ENCODE results near the gene UBE2M. TPM values are rescaled to one million over a fixed set of nuclear protein-coding genes. Genes with fewer than 3 reads are reported as not detected.
A peak's percentile ranks its signal among the peaks of the same experiment; 100 is the strongest.

The UBE2M gene
- total RNA-seq, result 70.5 and 92.5 TPM in 2 replicates

DNA sequence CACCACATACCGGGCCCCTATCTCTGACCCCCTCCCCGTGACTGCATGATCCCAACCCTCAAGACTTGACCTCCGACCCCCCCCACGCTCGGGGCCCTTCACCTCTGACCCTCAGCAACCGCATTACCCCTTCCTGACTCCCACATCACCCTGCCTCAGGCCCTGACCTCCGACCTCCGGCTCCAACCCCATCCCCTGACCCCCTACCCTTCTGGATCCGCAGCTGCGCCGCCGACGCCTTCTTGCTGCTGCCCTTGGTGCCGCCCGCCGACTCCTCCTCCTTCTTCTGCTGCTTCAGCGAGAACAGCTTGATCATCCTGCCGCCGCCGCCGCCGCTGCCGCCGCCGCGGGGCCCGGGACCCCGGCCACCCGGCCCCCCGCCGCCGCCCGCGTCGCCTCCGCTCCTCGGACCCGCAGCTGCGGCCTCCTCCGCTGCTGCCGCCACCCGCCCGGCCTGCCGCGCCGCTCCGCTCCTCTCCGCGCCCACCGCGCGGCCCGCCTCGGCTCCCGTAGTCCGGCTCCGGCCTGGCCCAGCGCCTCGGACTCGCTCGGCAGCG lies at the start of gene UBE2M:
TSS of gene UBE2M (minus strand) at position 546 of the 557 bp plus-strand sequence. CDS start at position 316, 230 bp downstream.

DNA sequence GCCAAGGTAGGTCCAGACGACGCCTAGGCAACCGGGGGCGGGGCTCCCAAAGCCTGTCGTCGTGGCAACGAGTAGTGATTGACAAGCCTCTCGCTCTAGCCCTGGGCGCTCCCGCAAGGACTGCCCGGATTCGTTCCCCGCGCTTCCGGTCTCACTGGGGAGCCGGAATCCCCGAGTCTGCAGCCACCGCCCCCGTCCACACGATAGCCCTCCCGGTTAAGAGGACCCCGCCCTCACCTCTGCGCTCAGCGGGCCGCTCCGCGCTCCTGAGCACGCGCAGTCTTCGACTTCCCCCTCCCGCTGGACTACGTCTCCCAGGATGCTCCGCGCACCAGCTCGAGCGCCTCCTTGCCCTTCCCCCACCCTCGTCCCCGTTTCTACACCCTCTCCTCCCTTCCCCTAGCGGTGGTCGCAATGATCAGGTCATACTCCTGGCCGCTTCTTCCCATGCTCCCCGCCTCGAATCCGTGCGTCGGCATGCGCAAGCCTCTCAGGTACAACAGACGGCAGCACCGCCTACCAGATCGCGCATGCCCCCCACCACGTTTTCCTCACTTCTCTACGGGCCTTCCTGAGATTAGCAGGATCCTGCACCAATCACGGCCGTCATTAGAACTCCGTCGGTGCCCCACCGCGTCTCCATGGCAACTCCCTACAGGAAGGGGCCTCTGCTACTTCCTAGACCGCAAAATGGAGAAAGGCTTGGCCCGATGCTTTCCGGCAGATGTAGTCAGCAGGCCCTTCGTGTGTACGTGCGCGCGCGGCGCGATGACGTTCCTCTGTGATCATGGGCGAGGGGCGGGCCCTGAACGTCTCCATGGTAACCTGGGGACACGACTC lies 14.6 kb upstream of the UBE2M start, which contains the start of gene MZF1:
TSS of gene MZF1 (minus strand) at position 518 of the 840 bp plus-strand sequence. CDS start 1,946 bp downstream, outside the sequence.

DNA sequence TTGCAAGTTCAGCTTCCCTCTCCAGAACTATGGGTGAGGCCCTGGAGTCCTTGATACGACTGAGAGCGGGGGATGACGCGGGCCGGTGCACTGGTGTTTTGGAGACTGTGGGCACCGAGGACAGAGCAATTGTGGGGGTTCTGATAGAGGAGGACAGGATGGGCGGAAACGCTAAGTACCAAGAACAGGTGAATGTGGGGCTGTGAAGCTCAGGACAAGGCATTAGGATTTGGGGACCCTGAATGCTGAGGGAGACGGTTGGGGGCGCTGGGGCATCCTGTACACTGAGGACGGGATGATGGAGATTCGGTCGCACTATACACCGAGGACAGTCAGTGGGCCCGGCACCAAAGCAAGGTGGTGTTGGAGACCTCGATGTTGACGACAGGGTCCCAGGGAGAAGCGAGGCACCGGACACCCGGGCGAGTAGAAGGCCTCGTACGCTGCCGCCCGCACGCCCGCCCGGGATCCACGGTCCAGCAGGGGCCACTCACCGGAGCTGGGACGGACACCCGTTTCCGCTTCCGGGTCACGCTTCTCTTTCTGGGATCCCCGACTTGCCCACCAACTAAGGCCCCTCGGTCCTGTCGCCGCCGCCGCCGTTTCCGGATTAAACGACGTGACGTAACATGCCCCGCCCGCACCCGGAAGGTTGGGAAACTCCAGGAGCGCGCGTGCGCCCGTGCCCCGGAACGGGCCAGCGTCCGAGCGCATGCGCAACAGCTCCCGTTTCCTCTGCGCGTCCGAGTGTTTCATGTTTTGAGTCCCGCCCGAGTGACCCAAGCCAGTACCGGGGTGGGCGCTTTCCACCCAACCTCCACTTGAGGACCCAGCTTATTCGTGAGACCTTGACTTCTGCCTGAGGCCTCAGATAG lies 3.7 kb downstream of the UBE2M start, which contains the start of gene CHMP2A:
TSS of gene CHMP2A (minus strand) at position 612 of the 875 bp plus-strand sequence. CDS start 893 bp downstream, outside the sequence.

DNA sequence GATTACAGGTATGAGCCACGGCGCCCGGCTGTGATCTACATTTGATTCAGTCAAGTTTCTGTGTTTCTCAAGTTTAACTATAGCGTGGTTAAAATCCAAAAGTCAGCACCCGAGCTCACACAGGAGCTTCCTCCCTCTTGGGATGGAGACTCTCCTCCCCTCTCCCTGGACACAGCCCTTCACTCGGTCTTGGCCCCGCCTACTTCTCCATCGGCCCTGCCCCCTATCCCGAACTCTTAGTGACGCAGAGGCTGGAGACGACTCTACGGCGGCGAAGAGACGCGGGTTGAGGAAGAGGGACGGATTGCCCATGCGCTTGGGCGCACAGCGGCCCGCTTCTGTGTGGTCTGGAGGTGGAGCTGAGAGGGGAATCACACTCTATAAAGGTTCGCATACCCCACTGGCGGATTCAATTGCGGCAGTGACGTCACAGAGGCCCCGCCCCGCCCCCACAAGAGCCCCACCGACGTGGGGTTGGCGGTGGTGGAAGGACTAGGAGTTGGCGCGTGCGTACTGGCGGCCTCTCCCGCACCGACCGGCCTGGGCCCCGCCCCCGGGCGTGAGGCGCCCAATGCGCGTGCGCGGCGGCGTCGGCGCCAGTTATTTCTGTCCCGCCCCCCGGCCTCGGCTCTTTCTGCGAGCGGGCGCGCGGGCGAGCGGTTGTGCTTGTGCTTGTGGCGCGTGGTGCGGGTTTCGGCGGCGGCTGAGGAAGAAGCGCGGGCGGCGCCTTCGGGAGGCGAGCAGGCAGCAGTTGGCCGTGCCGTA lies 14.4 kb downstream of the UBE2M start, which contains the start of gene TRIM28:
TSS of gene TRIM28 (plus strand) at position 239 of the 765 bp plus-strand sequence. CDS start 694 bp downstream, outside the sequence.

DNA sequence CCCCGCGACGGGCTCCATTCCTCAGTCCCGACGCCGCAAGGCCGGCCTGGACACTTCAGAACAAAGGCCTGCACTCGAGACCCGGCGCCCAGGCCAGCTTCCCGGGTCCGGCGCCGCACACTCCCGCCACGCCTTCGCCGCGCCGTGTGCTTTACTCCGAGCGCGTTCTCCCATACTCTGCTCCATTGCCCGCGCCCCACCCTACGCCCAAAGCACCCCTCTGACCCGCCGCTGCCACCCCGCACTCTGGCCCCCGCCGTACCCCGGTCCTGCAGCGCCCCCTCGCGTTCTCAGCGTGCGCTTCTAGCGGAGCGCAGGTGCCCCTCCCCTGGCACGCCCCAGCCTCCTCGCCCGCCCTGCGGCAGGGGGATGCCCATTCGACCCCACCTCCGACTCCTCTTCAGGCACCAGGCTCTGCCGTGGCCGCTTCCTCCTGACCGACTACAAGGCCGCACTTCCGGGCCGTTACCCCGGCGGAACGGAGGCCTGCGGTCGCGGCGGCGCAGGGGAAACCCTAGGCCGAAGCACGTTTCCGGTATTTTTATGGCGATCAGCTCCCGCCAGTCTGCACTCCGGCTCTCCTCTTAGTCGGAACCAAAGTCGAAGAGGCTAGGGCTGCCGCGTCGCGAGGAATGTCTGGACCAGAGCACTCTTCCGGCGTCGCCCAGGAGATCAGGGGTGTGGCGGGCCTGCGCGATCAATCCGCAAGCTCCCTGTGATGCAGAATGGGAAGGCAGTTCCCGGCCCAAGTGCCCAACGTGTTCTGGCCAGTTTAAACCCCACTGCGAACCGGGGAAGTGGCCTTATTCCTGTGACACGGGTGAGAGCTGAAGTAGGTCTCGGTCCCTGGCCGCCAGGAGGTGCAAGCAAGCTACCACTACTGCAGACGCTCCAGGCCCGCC lies 38.8 kb downstream of the UBE2M start, which contains the start of gene ZBTB45:
TSS of gene ZBTB45 (minus strand) at position 456 of the 902 bp plus-strand sequence. CDS start 2,137 bp downstream, outside the sequence.

DNA sequence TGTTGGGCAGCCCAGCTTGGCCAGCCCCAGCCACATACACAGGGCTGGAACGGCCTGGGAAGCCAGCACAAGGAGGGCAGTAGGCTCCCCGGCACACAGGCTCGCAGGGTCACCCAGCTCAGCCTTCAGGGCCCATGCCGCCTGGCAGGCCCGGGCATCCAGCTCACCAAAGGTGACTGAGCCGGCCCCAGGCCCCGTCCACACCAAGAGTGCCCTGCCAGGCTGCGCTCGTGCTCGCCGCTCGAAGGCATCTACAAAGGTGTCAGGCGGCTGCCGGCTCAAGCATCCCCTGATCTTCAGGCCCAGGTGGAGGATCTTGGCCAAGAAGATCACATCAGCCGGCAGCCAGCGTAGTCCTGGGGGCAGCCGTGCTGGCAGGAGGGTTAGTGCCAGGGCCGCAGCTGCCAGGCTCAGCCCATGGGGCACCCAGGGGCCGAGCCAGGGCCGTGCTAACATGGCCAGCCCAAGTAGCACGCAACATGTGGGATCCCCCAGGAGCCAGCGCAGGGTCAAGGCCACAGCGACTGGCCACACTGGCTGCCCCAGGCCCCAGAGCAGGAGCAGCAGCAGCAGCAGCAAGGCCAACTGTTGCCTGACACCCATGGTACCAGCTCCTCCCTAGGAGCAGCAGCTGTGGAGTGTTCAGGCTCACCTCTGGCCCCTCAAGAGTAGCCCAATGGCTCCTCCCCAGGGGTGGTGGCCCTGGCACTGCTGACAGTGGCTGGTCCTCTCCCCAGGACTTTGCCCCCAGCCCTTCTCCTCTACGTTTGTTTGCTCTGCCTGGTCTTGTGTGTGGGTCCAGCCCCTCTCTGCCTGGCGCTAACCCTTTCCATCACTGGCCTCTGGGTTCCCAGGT lies 46.8 kb downstream of the UBE2M start, which contains the start of gene SLC27A5:
TSS of gene SLC27A5 (minus strand) at position 640 of the 856 bp plus-strand sequence. CDS start at position 603, 37 bp downstream.

Small RNA genes within 50 kb of the gene (small RNA-seq; reads per million reads assigned to genes)
- gene MIR6807 (ENCODE audit: low replicate concordance) (0.39 reads per million, percentile 10 among the genes with 10 or more reads in this experiment), gene RN7SL525P (ENCODE audit: low replicate concordance) (not detected)

Other genes with a start within 250 kb of the UBE2M start
- gene ZSCAN22, start 231.6 kb downstream of the UBE2M start, total RNA-seq, result 3.3 and 5.4 TPM in 2 replicates
- gene A1BG, start 205.1 kb downstream of the UBE2M start, total RNA-seq, result 3.3 and 8.8 TPM in 2 replicates
- 0.57 and 1.3 TPM in 2 replicates for gene ZNF497, start 195.9 kb downstream of the UBE2M start, total RNA-seq
- gene ZNF837, start 177.6 kb downstream of the UBE2M start, total RNA-seq, result 1.8 and 2.4 TPM in 2 replicates
- gene RPS5, start 171.3 kb downstream of the UBE2M start, total RNA-seq, result 1,396 and 1,689 TPM in 2 replicates
- 0.22 and 0.43 TPM in 2 replicates for gene RNF225, start 163.0 kb downstream of the UBE2M start, total RNA-seq
- gene ZNF584, start 150.0 kb downstream of the UBE2M start, total RNA-seq, result 22.0 and 23.2 TPM in 2 replicates
- gene ZNF132, start 118.5 kb downstream of the UBE2M start, total RNA-seq, result 8.1 and 9.7 TPM in 2 replicates
- gene ZNF324B, start 107.0 kb downstream of the UBE2M start, total RNA-seq, result 8.5 and 13.5 TPM in 2 replicates
- 20.8 and 24.3 TPM in 2 replicates for gene ZNF324, start 91.5 kb downstream of the UBE2M start, total RNA-seq
- 9.3 and 16.9 TPM in 2 replicates for gene ZNF446, start 82.3 kb downstream of the UBE2M start, total RNA-seq
- 1.3 and 1.6 TPM in 2 replicates for gene SLC27A5, start 46.6 kb downstream of the UBE2M start, total RNA-seq
- gene ZBTB45, start 38.8 kb downstream of the UBE2M start, total RNA-seq, result 7.2 and 11.6 TPM in 2 replicates
- 357 and 368 TPM in 2 replicates for gene TRIM28, start 14.5 kb downstream of the UBE2M start, total RNA-seq
- gene CHMP2A, start 3.5 kb downstream of the UBE2M start, total RNA-seq, result 71.4 and 178 TPM in 2 replicates
- gene MZF1, start 14.7 kb upstream of the UBE2M start, total RNA-seq, result 20.8 and 21.9 TPM in 2 replicates